ENCODE data around the gene CDYL2. TPM values are rescaled to one million over a fixed set of nuclear protein-coding genes. Genes with fewer than 3 reads are reported as not detected.

CDYL2 gene
- total and polyA plus RNA-seq, 7 donors: 1.2 to 8.8 (median 2.5) TPM

GRCh38 chr16:80759419-80760162, 44.8 kb downstream of the CDYL2 start:
- 39 to 60% methylated on average over 6 of the region's 6 CpGs for WGBS, 2 donors

GRCh38 chr16:80754476-80754875, 49.9 kb downstream of the CDYL2 start:
- H3K4me3 ChIP-seq: no peak overlapping the region
- DNase-seq: no peak
- no peaks in the 10 kb centered on the region for H3K36me3 ChIP-seq
- H3K27ac ChIP-seq: no peak overlapping the region
- WGBS, 2 donors: 95 to 96% methylated on average over 5 of the region's 5 CpGs
- TF ChIP-seq POLR2AphosphoS5 (IDR thresholded peaks at IDR 0.05) (no peak), POLR2A (IDR thresholded peaks at IDR 0.05) (no peak), EP300 (IDR thresholded peaks at IDR 0.05) (no peak), CTCF (IDR thresholded peaks at IDR 0.05) (no peak)
- no peaks in the 10 kb centered on the region for H3K27me3 ChIP-seq
- no peaks in the 10 kb centered on the region for H3K9me3 ChIP-seq
- intact Hi-C loops (cut with DNase I): no loop called here
- peaks cover 0 to 7% (median 0%) of the 10 kb centered on the region in 4 donors for H3K4me1 ChIP-seq

More at GRCh38 chr16:80759419-80760162, 44.8 kb downstream of the CDYL2 start:
- H3K27me3 ChIP-seq: no peaks in the 10 kb centered on the region
- intact Hi-C loops (cut with DNase I): no loop called here
- H3K9me3 ChIP-seq: no peaks in the 10 kb centered on the region
- DNase-seq: no peak
- no peak overlapping the region for H3K27ac ChIP-seq
- H3K4me1 ChIP-seq: no peaks in the 10 kb centered on the region
- TF ChIP-seq EP300 (IDR thresholded peaks at IDR 0.05) (no peak), CTCF (IDR thresholded peaks at IDR 0.05) (no peak), POLR2A (IDR thresholded peaks at IDR 0.05) (no peak), POLR2AphosphoS5 (IDR thresholded peaks at IDR 0.05) (no peak)
- no peak overlapping the region for H3K4me3 ChIP-seq
- no peaks in the 10 kb centered on the region for H3K36me3 ChIP-seq

- TF ChIP-seq CTCF (IDR thresholded peaks at IDR 0.05): no peak
- TF ChIP-seq EP300 (IDR thresholded peaks at IDR 0.05): no peak
- no peak for TF ChIP-seq POLR2AphosphoS5 (IDR thresholded peaks at IDR 0.05)
- no peak for TF ChIP-seq POLR2A (IDR thresholded peaks at IDR 0.05)
- DNase-seq: no peak
- H3K9me3 ChIP-seq: no peaks in the 10 kb centered on the region
- intact Hi-C loops (cut with DNase I): no loop called here
- no peak overlapping the region for H3K4me3 ChIP-seq
- peaks cover 0 to 7% (median 0%) of the 10 kb centered on the region in 4 donors for H3K4me1 ChIP-seq
- H3K27ac ChIP-seq: no peak overlapping the region
- H3K27me3 ChIP-seq: no peaks in the 10 kb centered on the region
- H3K36me3 ChIP-seq: no peaks in the 10 kb centered on the region
- WGBS, 2 donors: 29 to 79% methylated on average over 2 of the region's 2 CpGs
Measured at GRCh38 chr16:80752541-80752940, 51.9 kb downstream of the CDYL2 start.

- intact Hi-C loops (cut with DNase I): no loop called here
Measured at GRCh38 chr16:80751167-80751566, 53.2 kb downstream of the CDYL2 start.

More at GRCh38 chr16:80751167-80751566, 53.2 kb downstream of the CDYL2 start:
- no peak overlapping the region for H3K4me3 ChIP-seq
- no peaks in the 10 kb centered on the region for H3K27me3 ChIP-seq
- H3K36me3 ChIP-seq: no peaks in the 10 kb centered on the region
- TF ChIP-seq POLR2A (IDR thresholded peaks at IDR 0.05) (no peak), EP300 (IDR thresholded peaks at IDR 0.05) (no peak), POLR2AphosphoS5 (IDR thresholded peaks at IDR 0.05) (no peak), CTCF (IDR thresholded peaks at IDR 0.05) (no peak)
- no peak for DNase-seq
- peaks cover 0 to 7% (median 0%) of the 10 kb centered on the region in 4 donors for H3K4me1 ChIP-seq
- H3K9me3 ChIP-seq: no peaks in the 10 kb centered on the region
- no peak overlapping the region for H3K27ac ChIP-seq
- 61 to 65% methylated on average over 3 of the region's 3 CpGs for WGBS, 2 donors
